Upper lobe of left lung (tissue), 4 donors: ENCODE measurements around the gene PDE4B.

ENCODE experiments used
- EP300 ChIP-seq, 4 donors: sonication (generic); formaldehyde crosslinking; IDR thresholded peaks; one replicate each; pipeline ENCODE4 v1.5.1; 2017; ENCODE audit warnings: antibody characterized with exemption in 4 of 4, control low read depth in 2 of 4
- POLR2A ChIP-seq, 4 donors: fragments of 450-650 bp; IDR thresholded peaks; one replicate each; pipeline ENCODE4 v1.5.1; 2016 to 2017; ENCODE audit warnings: antibody characterized with exemption in 4 of 4, mild to moderate bottlenecking in 2 of 4
- POLR2AphosphoS5 ChIP-seq, 2 donors: sonication (generic); formaldehyde crosslinking; IDR thresholded peaks; one replicate each; pipeline ENCODE4 v1.5.1; 2017; ENCODE audit warnings: antibody characterized with exemption in 2 of 2
- TF ChIP-seq, protein P1 (sequence below), 6 experiments: fragments of 450-650 bp in 4 of 6; fragments of 200-600 bp in 2 of 6; sonication (generic) in 2 of 6; IDR thresholded peaks; one replicate each; pipeline ENCODE4 v1.5.1; 2016 to 2019; ENCODE audit warnings: antibody characterized with exemption in 6 of 6

DNA sequence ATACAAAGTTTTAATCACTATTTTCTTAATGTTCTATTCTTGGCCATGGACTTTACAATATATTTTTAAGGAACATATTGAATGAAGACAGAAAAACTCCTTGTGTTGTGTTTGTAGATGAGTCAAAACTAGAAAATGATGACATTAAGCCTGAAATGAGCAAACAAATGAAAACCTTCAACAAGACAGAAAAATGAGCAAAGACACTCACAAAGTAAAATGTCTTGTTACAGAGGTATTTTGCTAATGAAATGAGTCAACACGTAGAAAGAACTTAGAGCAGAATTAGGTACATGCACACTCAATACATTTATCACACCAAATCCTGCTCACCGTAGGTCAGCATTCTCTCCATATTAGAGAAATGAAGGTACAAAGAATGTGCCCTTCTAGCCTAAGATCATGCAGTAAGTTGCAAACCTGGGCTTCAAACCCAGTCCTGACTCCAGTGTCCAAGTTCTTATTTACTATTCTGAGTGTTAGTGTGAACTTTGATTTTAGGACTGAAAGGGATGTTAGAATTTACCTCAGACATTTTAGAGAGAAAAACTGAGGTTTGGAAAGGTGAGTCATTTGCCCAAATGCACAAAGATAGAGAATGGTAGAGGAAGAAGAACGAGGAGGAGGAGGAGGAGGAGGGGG lies 607.3 kb downstream of the PDE4B start:
- TF ChIP-seq POLR2A (IDR thresholded peaks at IDR 0.05) (no peak), EP300 (IDR thresholded peaks at IDR 0.05) (no peak), POLR2AphosphoS5 (IDR thresholded peaks at IDR 0.05) (no peak)
- TF ChIP-seq, protein P1, sequence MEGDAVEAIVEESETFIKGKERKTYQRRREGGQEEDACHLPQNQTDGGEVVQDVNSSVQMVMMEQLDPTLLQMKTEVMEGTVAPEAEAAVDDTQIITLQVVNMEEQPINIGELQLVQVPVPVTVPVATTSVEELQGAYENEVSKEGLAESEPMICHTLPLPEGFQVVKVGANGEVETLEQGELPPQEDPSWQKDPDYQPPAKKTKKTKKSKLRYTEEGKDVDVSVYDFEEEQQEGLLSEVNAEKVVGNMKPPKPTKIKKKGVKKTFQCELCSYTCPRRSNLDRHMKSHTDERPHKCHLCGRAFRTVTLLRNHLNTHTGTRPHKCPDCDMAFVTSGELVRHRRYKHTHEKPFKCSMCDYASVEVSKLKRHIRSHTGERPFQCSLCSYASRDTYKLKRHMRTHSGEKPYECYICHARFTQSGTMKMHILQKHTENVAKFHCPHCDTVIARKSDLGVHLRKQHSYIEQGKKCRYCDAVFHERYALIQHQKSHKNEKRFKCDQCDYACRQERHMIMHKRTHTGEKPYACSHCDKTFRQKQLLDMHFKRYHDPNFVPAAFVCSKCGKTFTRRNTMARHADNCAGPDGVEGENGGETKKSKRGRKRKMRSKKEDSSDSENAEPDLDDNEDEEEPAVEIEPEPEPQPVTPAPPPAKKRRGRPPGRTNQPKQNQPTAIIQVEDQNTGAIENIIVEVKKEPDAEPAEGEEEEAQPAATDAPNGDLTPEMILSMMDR (IDR thresholded peaks at IDR 0.05): no peak
